Endothelial cell of umbilical vein (primary cell): ENCODE data around the gene ARMC7. TPM values are rescaled to one million over a fixed set of nuclear protein-coding genes. Genes with fewer than 3 reads are reported as not detected.
"Not testable (repeated sequence)": the region's sequence is repeated elsewhere in the genome, so short reads cannot be mapped to it uniquely, and the experiment has no call there.

Experiments
- BruUV-seq: library from RNA; stranded (reverse); fragments of 400-500 nt; replicated peaks from 2 replicates; lab custom pipeline; 2021; lab: Mats Ljungman, UMichigan
- CTCF ChIA-PET: fragments of 300-600, 350-600 bp; sonication (Branson Sonifier 250); formaldehyde crosslinking; loops from one replicate; lab custom pipeline; 2021; ENCODE audit warnings: antibody characterized with exemption, inconsistent platforms; lab: Charles Lee
- POLR2A ChIA-PET: fragments of 300-600, 350-600 bp; sonication (Branson Sonifier 250); formaldehyde crosslinking; loops from one replicate; lab custom pipeline; 2021; ENCODE audit warnings: antibody characterized with exemption, inconsistent platforms; lab: Charles Lee
- DNase-seq: peaks from one replicate; pipeline ENCODE4 v3.0.0-alpha.2; 2011; ENCODE audit warnings: low read depth, low spot score
- FAIRE-seq: peaks from 2 replicates; lab custom pipeline; 2011; peaks lifted over from hg19 to GRCh38; lab: Jason Lieb, UNC
- H2AFZ ChIP-seq: 2 replicates; pipeline ENCODE4 v1.6.0; 2012; ENCODE audit warnings: low read depth, low read length, control low read depth, inconsistent platforms
- H3K27ac ChIP-seq: 2 replicates; pipeline ENCODE4 v1.5.1; 2011; ENCODE audit warnings: low read depth, mild to moderate bottlenecking, control low read depth, low read length, moderate library complexity; ENCODE audit not compliant: insufficient read depth
- H3K27me3 ChIP-seq, 2 experiments: 2 replicates each; pipeline versions ENCODE4 v1.6.0 to v1.6.1; 2011; ENCODE audit warnings: low read length in 2 of 2, mixed read lengths in 1 of 2; ENCODE audit not compliant: control insufficient read depth in 2 of 2, insufficient read depth in 2 of 2
- H3K36me3 ChIP-seq, 2 experiments: 2 replicates in 1 of 2; 3 replicates in 1 of 2; pipeline ENCODE4 v1.5.1; 2011; ENCODE audit warnings: low read length in 2 of 2, mild to moderate bottlenecking in 1 of 2, moderate library complexity in 1 of 2; ENCODE audit not compliant: control insufficient read depth in 2 of 2, insufficient read depth in 2 of 2; ENCODE audit errors: extremely low read depth in 1 of 2
- H3K4me1 ChIP-seq: 3 replicates; pipeline ENCODE4 v1.5.1; 2011; ENCODE audit warnings: mild to moderate bottlenecking, low read length; ENCODE audit not compliant: control insufficient read depth, insufficient read depth; ENCODE audit errors: extremely low read depth
- H3K4me2 ChIP-seq: 2 replicates; pipeline ENCODE4 v1.6.1; 2011; ENCODE audit warnings: low read length, control low read depth, mixed read lengths; ENCODE audit not compliant: insufficient read depth
- H3K4me3 ChIP-seq, 3 experiments: fragments of 200-600 bp in 1 of 3; sonication (generic), shearing (Covaris generic) in 1 of 3; replicated peaks in 1 of 3; 2 replicates each; pipeline ENCODE4 v1.5.1; 2011 to 2016; ENCODE audit warnings: control low read depth in 3 of 3, low read length in 3 of 3, mild to moderate bottlenecking in 2 of 3, inconsistent platforms in 1 of 3, low read depth in 1 of 3, moderate library complexity in 1 of 3; ENCODE audit not compliant: insufficient read depth in 1 of 3
- H3K79me2 ChIP-seq: 2 replicates; pipeline ENCODE4 v1.6.0; 2012; ENCODE audit warnings: low read length, inconsistent platforms; ENCODE audit not compliant: control insufficient read depth, insufficient read depth
- H3K9ac ChIP-seq: replicated peaks from 2 replicates; pipeline ENCODE3; 2011; ENCODE audit warnings: low read length, control low read depth; ENCODE audit not compliant: insufficient read depth; ENCODE audit errors: extremely low read depth
- H3K9me1 ChIP-seq: replicated peaks from 3 replicates; pipeline ENCODE4 v1.6.0; 2011; ENCODE audit warnings: mild to moderate bottlenecking, low read length; ENCODE audit not compliant: control insufficient read depth, insufficient read depth; ENCODE audit errors: extremely low read depth
- H3K9me3 ChIP-seq: replicated peaks from 2 replicates; pipeline ENCODE4 v1.5.1; 2012; ENCODE audit warnings: low read length, inconsistent platforms; ENCODE audit not compliant: control insufficient read depth, insufficient read depth
- H4K20me1 ChIP-seq: replicated peaks from 2 replicates; pipeline ENCODE3; 2011; ENCODE audit warnings: mild to moderate bottlenecking, low read length; ENCODE audit not compliant: control insufficient read depth, insufficient read depth; ENCODE audit errors: extremely low read depth
- CTCF ChIP-seq, 2 donors: IDR thresholded peaks; 1 replicate in 1 of 2; 2 replicates in 1 of 2; pipeline ENCODE4 v1.5.1; 2011; ENCODE audit warnings: low read length in 2 of 2, mild to moderate bottlenecking in 2 of 2, moderate library complexity in 2 of 2, control low read depth in 1 of 2, inconsistent platforms in 1 of 2, low read depth in 1 of 2; ENCODE audit not compliant: insufficient read depth in 1 of 2; ENCODE audit errors: extremely low read depth in 1 of 2
- EZH2 ChIP-seq: IDR thresholded peaks from 2 replicates; pipeline ENCODE4 v1.6.1; 2012; ENCODE audit warnings: borderline replicate concordance, low read depth, mild to moderate bottlenecking, moderate library complexity, low read length, inconsistent platforms; ENCODE audit not compliant: severe bottlenecking
- FOS ChIP-seq: IDR thresholded peaks from 2 replicates; pipeline ENCODE4 v1.6.1; 2011; ENCODE audit warnings: mild to moderate bottlenecking, low read length, moderate library complexity, borderline replicate concordance; ENCODE audit not compliant: insufficient read depth
- GATA2 ChIP-seq: IDR thresholded peaks from 2 replicates; pipeline ENCODE4 v1.7.0; 2011; ENCODE audit warnings: low read depth, mild to moderate bottlenecking, moderate library complexity, mixed read lengths, low read length; ENCODE audit not compliant: insufficient read length, insufficient read depth
- JUN ChIP-seq: IDR thresholded peaks from 2 replicates; pipeline ENCODE4 v1.6.1; 2011; ENCODE audit warnings: borderline replicate concordance, low read depth; ENCODE audit not compliant: insufficient read length, insufficient read depth
- MAX ChIP-seq: IDR thresholded peaks from 2 replicates; pipeline ENCODE4 v1.6.1; 2011; ENCODE audit not compliant: insufficient read depth, insufficient read length
- MYC ChIP-seq: IDR thresholded peaks from one replicate; pipeline ENCODE4 v1.6.1; 2011; ENCODE audit warnings: mild to moderate bottlenecking, low read depth, low read length
- POLR2A ChIP-seq: IDR thresholded peaks from 2 replicates; pipeline ENCODE4 v1.6.1; 2012; ENCODE audit warnings: low read depth, mild to moderate bottlenecking, control low read depth, low read length
- POLR2AphosphoS5 ChIP-seq: IDR thresholded peaks from 2 replicates; pipeline ENCODE4 v1.6.1; 2012; ENCODE audit warnings: low read depth, mild to moderate bottlenecking, control low read depth, low read length, moderate library complexity; ENCODE audit not compliant: insufficient read depth
- dilution Hi-C: fragments of 300-500 bp; cut with MboI; formaldehyde crosslinking; loops from one replicate; pipeline ENCODE4 v1.15.0; 2019; ENCODE audit warnings: low sequenced_read_pairs; ENCODE audit not compliant: extremely low pct_ligation_motif_present
- intact Hi-C: fragments of 100-400 bp; cut with micrococcal nuclease; formaldehyde crosslinking; loops from one replicate; pipeline ENCODE4 v1.10.0; 2022
- polyA plus RNA-seq, 4 experiments: library from polyadenylated mRNA; depleted of rRNA in 3 of 4; stranded (reverse) in 3 of 4; unstranded in 1 of 4; fragments of >200 nt; gene quantifications; 2 replicates each; pipeline versions ENCODE4 v1.2.1 to v1.2.3, GENCODE V29; 2011 to 2012; ENCODE audit warnings: missing spikeins in 1 of 4
- total RNA-seq: library from RNA; stranded (reverse); gene quantifications from 2 replicates; pipeline ENCODE4 v1.2.3, GENCODE V29; 2021

The ARMC7 gene
- total and polyA plus RNA-seq, 2 donors (not counting 3 experiments of a cell fraction or from before 2014, with no cell fraction given) = 11.8 to 15.7 TPM

DNA sequence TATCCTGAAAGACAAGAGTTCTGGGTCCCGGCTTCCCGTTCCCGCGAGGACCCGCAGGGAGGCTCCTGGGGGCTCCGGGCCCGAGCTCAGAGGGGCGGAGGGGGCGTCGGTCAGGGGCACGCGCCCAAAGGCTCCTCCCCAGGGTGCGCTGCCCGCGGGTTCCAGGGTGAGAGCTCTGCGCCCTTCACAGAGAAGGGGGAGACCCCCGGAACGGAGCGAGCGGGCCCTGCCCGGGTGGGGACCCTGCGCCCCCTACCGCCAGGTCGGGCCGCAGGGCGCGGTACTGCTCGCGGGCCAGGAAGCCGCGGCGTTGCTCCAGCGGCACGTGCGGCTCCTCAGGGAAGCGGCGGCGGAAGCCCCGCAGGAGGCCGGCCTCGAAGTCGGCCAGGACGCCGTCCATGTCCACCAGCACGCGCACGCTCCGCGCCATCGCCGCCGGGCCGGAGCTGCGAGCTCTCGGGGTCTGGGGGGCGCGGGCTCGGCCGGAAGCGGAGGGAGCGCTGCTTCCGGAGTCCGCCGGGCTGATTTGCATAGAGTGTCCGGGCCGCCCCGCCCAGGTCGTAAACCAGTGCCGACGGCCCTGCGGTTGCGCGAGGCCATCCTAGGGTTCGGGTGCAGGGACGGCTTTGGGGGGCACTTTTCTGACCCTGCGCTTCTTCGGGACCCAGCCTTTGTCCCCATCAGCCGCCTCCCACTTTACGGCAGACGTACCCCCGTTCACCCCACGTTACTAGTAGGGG is 21.7 kb downstream of the ARMC7 start, which contains the start of gene NT5C:
Gene NT5C, minus strand, starts transcription at position 465 of the 740 bp plus-strand sequence. Its CDS starts 35 bp downstream, at position 430.
- Histone ChIP-seq H3K36me3 (peaks cover 5 to 15% of the 10 kb centered on the region in 2 experiments), H3K9ac (peak within 1 kb of the TSS; percentile 65), H3K4me1 (peaks cover 9% of the 10 kb centered on the region), H3K9me1 (no peaks in the 10 kb centered on the region), H2AFZ (peak within 1 kb of the TSS; percentile 68), H4K20me1 (no peaks in the 10 kb centered on the region), H3K9me3 (no peaks in the 10 kb centered on the region), H3K4me3 (peak within 1 kb of the TSS; percentile 47 to 53 (median 50)), H3K4me2 (peak within 1 kb of the TSS; percentile 67), H3K27ac (peak within 1 kb of the TSS; percentile 51), H3K79me2 (peaks cover 2% of the 10 kb centered on the region), H3K27me3 (no peaks in the 10 kb centered on the region)
- CTCF ChIA-PET = interaction anchor here (0.6 to 8.8 kb wide), 18 partner anchors 8 to 170 kb away, joined by 3 to 138 read pairs (median 6); partner anchors contain the start of genes MRPL58 and SUMO2
- TF ChIP-seq GATA2 (no peak), POLR2A (peak; percentile 83), CTCF (IDR thresholded peaks at IDR 0.05; ENCODE audit: extremely low read depth in 1 of 2, insufficient read depth in 1 of 2, low read depth in 1 of 2, low read length in 2 of 2) (peak; percentile 72), JUN (no peak), FOS (no peak), POLR2AphosphoS5 (peak; percentile 99), MYC (peak; percentile 28), EZH2 (no peak), MAX (peak; percentile 90)
- intact Hi-C loops = loop anchor here (1.0 to 2.0 kb wide), 4 partner anchors 17 to 170 kb away; partner anchors contain the start of genes JPT1 and SUMO2
- peak; percentile 73 for DNase-seq
- dilution Hi-C loops = no loop called here
- POLR2A ChIA-PET = interaction anchor here (1.4 kb wide), 1 partner anchor 17 kb away, joined by 5 read pairs; no protein-coding TSS in a partner anchor
- no TSS peak for BruUV-seq
- no peak for FAIRE-seq

DNA sequence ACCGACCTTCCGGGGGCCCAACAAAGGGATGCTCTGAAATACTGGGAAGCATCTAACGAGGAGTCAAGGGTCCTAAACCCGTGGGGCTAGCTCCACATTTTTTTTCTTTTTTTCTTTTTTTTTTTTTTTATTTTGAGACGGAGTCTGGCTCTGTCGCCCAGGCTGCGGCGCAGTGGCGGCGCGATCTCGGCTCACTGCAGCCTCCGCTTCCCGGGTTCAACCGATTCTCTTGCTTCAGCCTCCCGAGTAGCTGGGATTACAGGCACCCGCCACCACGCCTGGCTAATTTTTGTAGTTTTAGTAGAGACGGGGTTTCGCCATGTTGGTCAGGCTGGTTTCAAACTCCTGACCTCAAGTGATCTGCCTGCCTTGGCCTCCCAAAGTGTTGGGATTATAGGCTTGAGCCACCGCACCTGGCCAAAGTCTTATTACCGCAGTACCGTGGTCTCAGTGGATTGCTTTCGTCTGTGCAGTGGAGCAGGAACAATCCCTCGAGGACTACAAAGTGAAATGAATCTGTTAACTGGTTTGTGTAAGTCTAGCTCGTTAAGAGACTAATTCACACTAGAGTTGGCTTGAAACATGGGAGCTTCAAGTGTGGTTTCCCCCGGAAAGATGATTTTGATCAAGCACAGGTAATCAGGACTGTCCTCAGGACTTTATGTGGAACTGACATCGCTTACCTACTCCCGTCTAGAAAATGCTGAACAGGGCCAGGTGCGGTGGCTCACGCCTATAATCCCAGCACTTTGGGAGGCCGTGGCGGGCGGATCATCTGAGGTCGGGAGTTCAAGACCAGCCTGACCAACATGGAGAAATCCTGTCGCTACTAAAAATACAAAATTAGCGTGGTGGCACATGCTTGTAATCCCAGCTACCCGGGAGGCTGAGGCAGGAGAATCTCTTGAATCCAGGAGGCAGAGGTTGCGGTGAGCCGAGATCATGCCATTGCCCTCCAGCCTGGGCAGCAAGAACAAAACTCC is 22.5 kb downstream of the ARMC7 start:
- Histone ChIP-seq H2AFZ (peak overlapping the region; percentile 68), H3K36me3 (peaks cover 5 to 15% of the 10 kb centered on the region in 2 experiments), H3K4me1 (peaks cover 11% of the 10 kb centered on the region), H3K4me2 (peak overlapping the region; percentile 67), H3K4me3 (peak overlapping the region; percentile 17 to 50 (median 29)), H3K9ac (peak overlapping the region; percentile 65), H3K27ac (peak overlapping the region; percentile 42)
- H3K9me3 ChIP-seq, intact Hi-C loops, DNase-seq, H3K9me1 ChIP-seq, H4K20me1 ChIP-seq, H3K27me3 ChIP-seq, H3K79me2 ChIP-seq, dilution Hi-C loops: not testable (repeated sequence)
- peak; percentile 48 for FAIRE-seq
- POLR2A ChIA-PET = interaction anchor here (0.7 kb wide), 2 partner anchors 10 to 180 kb away, joined by 5 to 10 read pairs; no protein-coding TSS in a partner anchor
- CTCF ChIA-PET = interaction anchor here (0.6 to 8.8 kb wide), 13 partner anchors 8 to 170 kb away, joined by 3 to 138 read pairs (median 8); partner anchors contain the start of gene SUMO2
- BruUV-seq = TSS peak; percentile 42
